Body of pancreas (tissue), 4 donors: ENCODE results near the gene MYO5A.

ENCODE experiments used
- CTCF ChIP-seq, 7 experiments: fragments of 450-650 bp in 4 of 7; fragments of 200-600 bp in 3 of 7; sonication (generic) in 3 of 7; IDR thresholded peaks; one replicate each; pipeline ENCODE4 v1.5.1; 2016 to 2019; ENCODE audit warnings: antibody characterized with exemption in 7 of 7
- POLR2A ChIP-seq, 3 donors: fragments of 450-650 bp; IDR thresholded peaks; one replicate each; pipeline ENCODE4 v1.6.1; 2016; ENCODE audit warnings: antibody characterized with exemption in 3 of 3, mild to moderate bottlenecking in 2 of 3

- TF ChIP-seq CTCF (IDR thresholded peaks at IDR 0.05) (no peak), POLR2A (IDR thresholded peaks at IDR 0.05) (no peak)
These were observed 86.8 kb downstream of the MYO5A start for GRCh38 chr15:52441841-52442240.
